HEK293T (cell line): ENCODE measurements around the gene GYS1.
"Not testable (repeated sequence)": the region's sequence is repeated elsewhere in the genome, so short reads cannot be mapped to it uniquely, and the experiment has no call there.

ENCODE experiments used
- CTCF ChIA-PET: fragments of 350-600 bp; formaldehyde crosslinking; extraction: SDS; loops from one replicate; lab custom pipeline; 2021; ENCODE audit warnings: antibody characterized with exemption, inconsistent platforms; lab: Yijun Ruan, JAX
- POLR2A ChIA-PET: fragments of 350-600 bp; formaldehyde crosslinking; extraction: SDS; loops from one replicate; lab custom pipeline; 2020; ENCODE audit warnings: antibody characterized with exemption, inconsistent platforms; lab: Yijun Ruan, JAX
- DNase-seq: peaks from one replicate; pipeline ENCODE4 v3.0.0; 2012; ENCODE audit warnings: mixed read lengths; ENCODE audit errors: extremely low spot score
- ARNT ChIP-seq: fragments of 450-650 bp; IDR thresholded peaks from 2 replicates; pipeline ENCODE4 v1.6.1; 2017; ENCODE audit warnings: mild to moderate bottlenecking
- CTBP1 ChIP-seq: fragments of 450-650 bp; IDR thresholded peaks from 2 replicates; pipeline ENCODE4 v1.6.1; 2016; ENCODE audit warnings: borderline replicate concordance
- ELF4 ChIP-seq: fragments of 450-650 bp; IDR thresholded peaks from 2 replicates; pipeline ENCODE4 v1.6.1; 2017; ENCODE audit warnings: antibody characterized with exemption
- FOXA1 ChIP-seq: fragments of 450-650 bp; IDR thresholded peaks from 2 replicates; pipeline ENCODE4 v1.6.1; 2016; ENCODE audit warnings: mild to moderate bottlenecking
- FOXK2 ChIP-seq: fragments of 450-650 bp; IDR thresholded peaks from 2 replicates; pipeline ENCODE4 v1.6.1; 2016; ENCODE audit warnings: mild to moderate bottlenecking
- FOXM1 ChIP-seq: fragments of 450-650 bp; IDR thresholded peaks from 2 replicates; pipeline ENCODE4 v1.6.1; 2017; ENCODE audit warnings: mild to moderate bottlenecking, borderline replicate concordance
- HDGF ChIP-seq: fragments of 450-650 bp; IDR thresholded peaks from 2 replicates; pipeline ENCODE4 v1.6.1; 2017; ENCODE audit warnings: antibody characterized with exemption, borderline replicate concordance
- L3MBTL2 ChIP-seq: fragments of 450-650 bp; conservative IDR thresholded peaks from 2 replicates; pipeline ENCODE4 v1.6.1; 2016; ENCODE audit warnings: mild to moderate bottlenecking
- LEF1 ChIP-seq: fragments of 450-650 bp; IDR thresholded peaks from 2 replicates; pipeline ENCODE4 v1.6.1; 2017; ENCODE audit warnings: mild to moderate bottlenecking, borderline replicate concordance
- NFRKB ChIP-seq: fragments of 450-650 bp; IDR thresholded peaks from 2 replicates; pipeline ENCODE4 v1.6.1; 2016; ENCODE audit warnings: mild to moderate bottlenecking, moderate library complexity
- SP1 ChIP-seq: fragments of 450-650 bp; IDR thresholded peaks from 2 replicates; pipeline ENCODE4 v1.6.1; 2017
- SUZ12 ChIP-seq: fragments of 450-650 bp; IDR thresholded peaks from 2 replicates; pipeline ENCODE4 v1.6.1; 2016; ENCODE audit warnings: mild to moderate bottlenecking
- TARDBP ChIP-seq: fragments of 450-650 bp; IDR thresholded peaks from 2 replicates; pipeline ENCODE4 v1.6.1; 2016
- ZNF384 ChIP-seq: fragments of 450-650 bp; IDR thresholded peaks from 2 replicates; pipeline ENCODE4 v1.6.1; 2016
- TF ChIP-seq, protein P1 (sequence below): fragments of 450-650 bp; IDR thresholded peaks from 2 replicates; pipeline ENCODE4 v1.6.1; 2016

Gene GYS1

DNA sequence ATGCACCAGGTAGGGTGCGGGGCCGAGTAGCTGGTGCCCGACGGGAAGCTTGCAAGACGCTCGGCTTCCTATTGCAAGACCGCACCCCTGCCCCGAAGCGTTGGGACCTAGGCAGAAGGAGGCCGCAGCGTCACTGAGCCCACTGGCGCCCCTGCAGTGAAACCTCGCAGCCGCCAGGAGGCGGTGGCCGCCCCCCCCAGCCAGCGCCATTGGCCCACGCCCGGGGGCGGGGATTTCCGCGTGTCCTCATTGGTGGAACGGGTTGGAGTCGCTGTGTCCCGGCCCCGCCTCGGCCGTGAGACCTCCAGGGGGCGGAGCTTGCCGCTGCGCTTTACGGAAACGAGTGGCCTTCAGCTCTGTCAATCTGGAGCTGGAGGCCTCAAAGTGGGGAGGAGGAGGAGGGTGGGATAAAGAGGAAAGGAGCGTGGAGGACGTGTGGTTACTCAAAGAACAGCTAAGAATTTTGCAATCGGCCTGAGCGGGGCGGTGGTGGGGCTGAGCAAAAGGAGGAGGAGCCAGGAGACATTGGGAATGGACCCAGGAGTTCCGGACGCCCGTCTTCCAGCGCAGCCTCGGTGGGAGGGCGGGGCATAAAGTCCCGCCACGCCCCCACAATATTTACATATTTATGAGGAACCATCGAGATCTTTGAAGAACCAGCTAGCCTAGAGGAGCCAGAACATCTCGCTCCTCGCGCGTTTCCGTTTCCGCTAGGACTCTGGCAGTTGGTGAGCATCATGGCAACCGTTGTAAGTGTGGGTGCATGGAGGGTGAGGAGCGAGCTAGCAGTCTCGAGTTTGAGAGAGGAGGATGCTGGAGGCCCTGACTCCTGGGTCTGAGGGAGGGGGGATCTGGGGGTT is at the start of gene GYS1, which contains the start of gene RUVBL2:
Gene GYS1 (minus strand): TSS at position 135 of the 860 bp plus-strand sequence. CDS start 197 bp downstream, outside the sequence.
Gene RUVBL2 (plus strand): TSS at position 713 of the 860 bp plus-strand sequence. CDS start 25 bp downstream, at position 738.
- ChIA-PET CTCF (interaction anchor here (0.6 to 3.5 kb wide), 25 partner anchors 10 to 801 kb away, joined by 3 to 26 read pairs (median 3); partner anchors contain the start of genes DHDH, FTL, IZUMO1 and LIN7B), POLR2A (interaction anchor here (0.7 to 2.3 kb wide), 18 partner anchors 10 to 206 kb away, joined by 3 to 12 read pairs (median 5); partner anchors contain the start of genes BAX, BCAT2 and PPP1R15A)
- TF ChIP-seq FOXM1, result no peak
- no peak for TF ChIP-seq FOXK2
- no peak for TF ChIP-seq TARDBP
- TF ChIP-seq SUZ12, result no peak
- no peak for TF ChIP-seq L3MBTL2
- no peak for TF ChIP-seq SP1
- no peak for TF ChIP-seq NFRKB
- TF ChIP-seq, protein P1, sequence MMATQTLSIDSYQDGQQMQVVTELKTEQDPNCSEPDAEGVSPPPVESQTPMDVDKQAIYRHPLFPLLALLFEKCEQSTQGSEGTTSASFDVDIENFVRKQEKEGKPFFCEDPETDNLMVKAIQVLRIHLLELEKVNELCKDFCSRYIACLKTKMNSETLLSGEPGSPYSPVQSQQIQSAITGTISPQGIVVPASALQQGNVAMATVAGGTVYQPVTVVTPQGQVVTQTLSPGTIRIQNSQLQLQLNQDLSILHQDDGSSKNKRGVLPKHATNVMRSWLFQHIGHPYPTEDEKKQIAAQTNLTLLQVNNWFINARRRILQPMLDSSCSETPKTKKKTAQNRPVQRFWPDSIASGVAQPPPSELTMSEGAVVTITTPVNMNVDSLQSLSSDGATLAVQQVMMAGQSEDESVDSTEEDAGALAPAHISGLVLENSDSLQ, result peak; percentile 99
- no peak for TF ChIP-seq LEF1
- no peak for TF ChIP-seq ELF4
- TF ChIP-seq HDGF, result 0 out of 2 replicates have a peak, but pooled peaks have one; percentile 26
- no peak for TF ChIP-seq ZNF384
- no peak for TF ChIP-seq FOXA1
- no peak for TF ChIP-seq ARNT
- TF ChIP-seq CTBP1, result no peak
- DNase-seq, result peak; percentile 99

GRCh38 chr19:49042666-49043065 is 49.6 kb upstream of the GYS1 start:
- CTCF ChIA-PET, POLR2A ChIA-PET, DNase-seq: not testable (repeated sequence)

DNA sequence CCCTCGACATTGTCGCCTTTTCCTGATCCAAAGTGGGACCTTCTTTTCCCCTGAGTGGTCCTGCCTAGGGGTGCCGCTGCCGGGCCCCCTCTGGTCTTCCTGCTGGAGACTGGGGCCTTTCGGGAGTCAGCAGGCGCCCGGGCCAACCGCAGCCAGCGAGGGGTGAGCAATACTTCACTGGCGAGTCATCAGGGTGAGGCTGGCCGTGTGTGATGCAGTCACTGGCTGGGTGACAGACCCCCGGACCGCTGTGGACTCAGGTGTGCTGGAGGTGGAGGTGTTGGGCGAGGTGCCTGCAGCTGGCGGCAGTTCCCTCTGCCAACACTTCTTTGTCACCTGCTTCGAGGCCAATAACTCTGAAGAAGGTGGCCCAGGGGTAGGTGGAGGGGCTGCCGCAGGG is 49.1 kb upstream of the GYS1 start:
- no peak for DNase-seq
- CTCF ChIA-PET, result no interaction called here
- TF ChIP-seq SP1 (no peak), ZNF384 (no peak)
- POLR2A ChIA-PET, result no interaction called here

GRCh38 chr19:49039736-49040135 is 46.6 kb upstream of the GYS1 start:
- POLR2A ChIA-PET, DNase-seq: not testable (repeated sequence)
- CTCF ChIA-PET, result interaction anchor here (0.6 kb wide), 1 partner anchor 639 kb away, joined by 5 read pairs; no protein-coding TSS in a partner anchor

DNA sequence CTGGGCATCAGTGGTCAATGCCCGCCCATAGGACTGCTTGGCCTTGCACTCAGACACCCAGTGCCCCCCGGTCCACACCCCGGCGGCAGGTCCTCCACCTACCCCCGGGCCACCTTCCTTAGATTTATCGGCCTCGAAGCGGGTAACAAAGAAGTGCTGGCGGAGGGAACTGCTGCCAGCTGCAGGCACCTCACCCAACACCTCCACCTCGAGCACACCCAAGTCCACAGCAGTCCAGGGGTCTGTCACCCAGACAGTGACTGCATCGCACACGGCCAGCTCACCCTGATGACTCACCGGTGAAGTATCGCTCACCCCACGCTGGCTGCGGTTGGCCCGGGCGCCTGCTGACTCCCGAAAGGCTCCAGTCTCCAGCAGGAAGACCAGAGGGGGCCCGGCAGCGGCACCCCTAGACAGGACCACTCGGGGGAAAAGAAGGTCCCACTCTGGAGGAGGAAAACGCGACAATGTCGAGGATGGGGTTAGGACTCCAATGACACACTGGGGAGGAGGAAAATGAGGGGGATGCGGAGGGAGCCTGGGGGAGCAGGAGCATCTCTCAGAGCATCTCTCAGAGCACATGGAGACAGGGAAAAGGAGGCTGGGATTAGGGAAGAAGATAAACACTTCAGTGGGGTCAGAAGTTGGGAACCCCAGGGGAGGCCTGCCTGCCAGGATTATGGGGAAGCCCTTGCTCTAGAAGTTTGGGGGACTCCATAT is 45.6 kb upstream of the GYS1 start:
- POLR2A ChIA-PET, DNase-seq: not testable (repeated sequence)
- CTCF ChIA-PET, result interaction anchor here (1.1 kb wide), 1 partner anchor 18 kb away, joined by 3 read pairs; no protein-coding TSS in a partner anchor

DNA sequence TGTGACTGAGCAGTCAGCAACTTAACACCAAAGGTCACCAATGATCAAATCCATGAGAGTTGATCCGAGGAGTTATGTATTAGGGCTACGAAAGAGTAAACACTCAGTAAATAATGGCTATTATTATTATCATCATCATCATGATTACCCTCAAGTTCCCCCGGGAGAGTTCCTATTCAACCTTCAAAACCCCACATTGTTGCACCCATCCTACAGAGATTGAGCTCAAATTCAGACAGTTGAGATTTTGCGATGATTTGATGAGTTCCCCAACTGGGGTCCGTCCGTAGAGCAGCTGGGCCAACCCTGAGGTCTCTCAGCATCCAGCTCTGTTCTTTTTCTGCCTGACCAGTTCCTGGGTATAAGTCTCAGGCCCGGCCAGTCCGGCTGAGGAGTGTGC is 45.0 kb upstream of the GYS1 start:
- POLR2A ChIA-PET, DNase-seq: not testable (repeated sequence)
- CTCF ChIA-PET, result interaction anchor here (1.1 kb wide), 1 partner anchor 18 kb away, joined by 3 read pairs; no protein-coding TSS in a partner anchor

GRCh38 chr19:49036815-49037214 is 43.7 kb upstream of the GYS1 start, which contains the start of gene CGB1:
TSS of gene CGB1 (minus strand) at chr19:49036895. CDS start at chr19:49036711, 184 bp downstream.
- CTCF ChIA-PET, POLR2A ChIA-PET: not testable (repeated sequence)
- peak; percentile 53 for DNase-seq

- CTCF ChIA-PET, result interaction anchor here (0.6 kb wide), 1 partner anchor 162 kb away, joined by 4 read pairs; no protein-coding TSS in a partner anchor
- DNase-seq, POLR2A ChIA-PET: not testable (repeated sequence)
Observed at GRCh38 chr19:49031642-49032301, 38.7 kb upstream of the GYS1 start, which contains the start of gene CGB2. TSS of gene CGB2 (plus strand) at chr19:49031890. CDS start at chr19:49032096, 206 bp downstream.

DNA sequence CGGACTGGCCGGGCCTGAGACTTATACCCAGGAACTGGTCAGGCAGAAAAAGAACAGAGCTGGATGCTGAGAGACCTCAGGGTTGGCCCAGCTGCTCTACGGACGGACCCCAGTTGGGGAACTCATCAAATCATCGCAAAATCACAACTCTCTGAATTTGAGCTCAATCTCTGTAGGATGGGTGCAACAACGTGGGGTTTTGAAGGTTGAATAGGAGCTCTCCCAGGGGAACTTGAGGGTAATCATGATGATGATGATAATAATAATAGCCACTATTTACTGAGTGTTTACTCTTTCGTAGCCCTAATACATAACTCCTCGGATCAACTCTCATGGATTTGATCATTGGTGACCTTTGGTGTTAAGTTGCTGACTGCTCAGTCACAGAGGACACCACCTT is 37.2 kb upstream of the GYS1 start:
- DNase-seq, POLR2A ChIA-PET, CTCF ChIA-PET: not testable (repeated sequence)

GRCh38 chr19:49029749-49030148 is 36.6 kb upstream of the GYS1 start:
- DNase-seq, CTCF ChIA-PET, POLR2A ChIA-PET: not testable (repeated sequence)

DNA sequence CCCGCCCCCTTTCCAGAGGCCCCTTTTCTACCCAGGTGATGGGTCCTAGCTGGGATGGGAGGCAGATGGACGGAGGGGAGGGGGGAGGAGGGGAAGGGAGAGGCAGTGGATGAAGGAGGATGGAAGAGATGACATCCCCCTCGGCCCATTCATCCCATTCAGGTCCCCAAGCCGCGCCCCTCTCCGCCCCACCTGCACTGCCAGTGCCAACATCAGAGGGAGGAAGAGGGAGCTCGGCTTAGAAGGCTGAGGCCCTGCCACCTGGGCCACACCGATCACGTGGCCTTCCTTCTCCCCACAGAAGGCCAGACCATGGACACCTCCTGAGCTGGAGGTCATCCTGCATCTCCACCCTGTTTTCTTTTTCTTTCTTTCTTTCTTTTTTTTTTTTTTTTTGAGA is 35.6 kb upstream of the GYS1 start:
- CTCF ChIA-PET, DNase-seq, POLR2A ChIA-PET: not testable (repeated sequence)

DNA sequence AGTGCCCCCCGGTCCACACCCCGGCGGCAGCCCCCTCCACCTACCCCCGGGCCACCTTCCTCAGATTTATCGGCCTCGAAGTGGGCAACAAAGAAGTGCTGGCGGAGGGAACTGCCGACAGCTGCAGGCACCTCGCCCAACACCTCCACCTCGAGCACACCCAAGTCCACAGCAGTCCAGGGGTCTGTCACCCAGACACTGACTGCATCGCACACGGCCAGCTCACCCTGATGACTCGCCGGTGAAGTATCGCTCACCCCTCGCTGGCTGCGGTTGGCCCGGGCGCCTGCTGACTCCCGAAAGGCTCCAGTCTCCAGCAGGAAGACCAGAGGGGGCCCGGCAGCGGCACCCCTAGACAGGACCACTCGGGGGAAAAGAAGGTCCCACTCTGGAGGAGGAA is 32.5 kb upstream of the GYS1 start:
- DNase-seq, POLR2A ChIA-PET, CTCF ChIA-PET: not testable (repeated sequence)

GRCh38 chr19:49025088-49025487 is 32.0 kb upstream of the GYS1 start:
- CTCF ChIA-PET, POLR2A ChIA-PET: not testable (repeated sequence)

More at GRCh38 chr19:49025088-49025487, 32.0 kb upstream of the GYS1 start:
- not testable (repeated sequence) for DNase-seq
